Transverse colon (tissue), 4 donors: ENCODE results near the gene EVPLL. TPM values are rescaled to one million over a fixed set of nuclear protein-coding genes. Genes with fewer than 3 reads are reported as not detected.

Source experiments
- DNase-seq: peaks from one replicate; pipeline ENCODE4 v3.0.0-alpha.2; 2019
- H3K27ac ChIP-seq, 4 donors: fragments of 200-600 bp; sonication (generic); 2 replicates each; pipeline ENCODE4 v1.5.1; 2016 to 2018; ENCODE audit warnings: inconsistent platforms in 4 of 4
- H3K27me3 ChIP-seq: fragments of 200-600 bp; sonication (generic); 2 replicates; pipeline ENCODE4 v1.5.1; 2017; ENCODE audit warnings: inconsistent platforms
- H3K36me3 ChIP-seq, 4 donors: fragments of 200-600 bp; sonication (generic); 2 replicates each; pipeline ENCODE4 v1.5.1; 2017 to 2019; ENCODE audit warnings: inconsistent platforms in 4 of 4
- H3K4me1 ChIP-seq, 4 donors: fragments of 200-600 bp; sonication (generic); 2 replicates each; pipeline ENCODE4 v1.5.1; 2017 to 2020; ENCODE audit warnings: inconsistent platforms in 4 of 4
- H3K4me3 ChIP-seq, 4 donors: fragments of 200-600 bp; sonication (generic); 1 replicate in 1 of 4; 2 replicates in 3 of 4; pipeline versions ENCODE4 v1.5.1 to v1.6.1; 2017 to 2019; ENCODE audit warnings: inconsistent platforms in 4 of 4
- H3K9me3 ChIP-seq, 2 donors: fragments of 200-600 bp; sonication (generic); 2 replicates each; pipeline ENCODE4 v1.5.1; 2017 to 2019; ENCODE audit warnings: inconsistent platforms in 2 of 2
- CTCF ChIP-seq, 5 experiments: fragments of 200-600 bp in 3 of 5; fragments of 450-650 bp in 2 of 5; sonication (generic) in 3 of 5; IDR thresholded peaks; 1 replicate in 2 of 5; 2 replicates in 3 of 5; pipeline ENCODE4 v1.5.1; 2016 to 2017; ENCODE audit warnings: antibody characterized with exemption in 5 of 5, inconsistent platforms in 3 of 5, mild to moderate bottlenecking in 2 of 5, moderate library complexity in 1 of 5
- EP300 ChIP-seq: sonication (generic); formaldehyde crosslinking; IDR thresholded peaks from one replicate; pipeline ENCODE4 v1.6.1; 2017; ENCODE audit warnings: antibody characterized with exemption, low read depth
- POLR2A ChIP-seq: fragments of 450-650 bp; IDR thresholded peaks from one replicate; pipeline ENCODE4 v1.6.1; 2016; ENCODE audit warnings: antibody characterized with exemption, mild to moderate bottlenecking, moderate library complexity
- POLR2AphosphoS5 ChIP-seq, 3 donors: sonication (generic); formaldehyde crosslinking; IDR thresholded peaks; one replicate each; pipeline ENCODE4 v1.6.1; 2016; ENCODE audit warnings: antibody characterized with exemption in 3 of 3
- WGBS, 2 donors: methylation state at CpG; one replicate each; pipeline ENCODE4 v1.1.5; 2018; ENCODE audit warnings: low coverage in 1 of 2; 5-methylcytosine and 5-hydroxymethylcytosine counted together
- in situ Hi-C, 4 donors: fragments of 200-750 bp; cut with MboI; loops; one replicate each; pipeline versions ENCODE4 v1.15.0 to v1.15.1; 2017; ENCODE audit warnings: low sequenced_read_pairs in 3 of 4, low pct_ligation_motif_present in 1 of 4, low pct_unique_long_range_greater_than_20kb in 1 of 4
- intact Hi-C: fragments of 100-400 bp; cut with DNase I; formaldehyde crosslinking; loops from one replicate; pipeline ENCODE4 v1.15.1; 2023; ENCODE audit warnings: low total_unique reads
- total RNA-seq, 4 donors: library from RNA; depleted of rRNA; stranded (reverse); fragments of >200 nt; gene quantifications; one replicate each; pipeline ENCODE4 v1.1.0, GENCODE V29; 2016

The EVPLL gene
- total RNA-seq, 4 donors from 2014 or later, result 0.41 to 7.0 (median 1.1) TPM; not detected in 1

- H3K4me3 ChIP-seq, result peak within 1 kb of the TSS; percentile 83 to 97 (median 88)
- peaks cover 0 to 21% (median 10%) of the 10 kb centered on the region in 4 donors for H3K4me1 ChIP-seq
- peak; percentile 96 for DNase-seq
- H3K27ac ChIP-seq, result peak within 1 kb of the TSS; percentile 83 to 89 (median 86)
- no peaks in the 10 kb centered on the region for H3K9me3 ChIP-seq
- intact Hi-C loops, result no loop called here
- no peaks in the 10 kb centered on the region for H3K36me3 ChIP-seq
- in situ Hi-C loops, result no loop called here
- WGBS, 2 donors, result 1% methylated on average over 29 of the region's 76 CpGs; no CpG with 5 or more reads in 1 of the 2 donors
- H3K27me3 ChIP-seq, result no peaks in the 10 kb centered on the region
- peak; percentile 70 for TF ChIP-seq POLR2A
- TF ChIP-seq POLR2AphosphoS5 (IDR thresholded peaks at IDR 0.05), result peak; percentile 84 to 88 (median 85)
- no peak for TF ChIP-seq CTCF (IDR thresholded peaks at IDR 0.05)
Observed at GRCh38 chr17:18363101-18364049, 14.2 kb upstream of the EVPLL start, which contains the start of gene SHMT1. Gene SHMT1 (minus strand): TSS chr17:18363550. CDS start chr17:18355981, 7,569 bp downstream.

GRCh38 chr17:18364166-18364565, 13.4 kb upstream of the EVPLL start:
- Histone ChIP-seq H3K27ac (no peak overlapping the region), H3K27me3 (no peaks in the 10 kb centered on the region), H3K4me1 (peaks cover 0 to 21% (median 10%) of the 10 kb centered on the region in 4 donors), H3K36me3 (no peaks in the 10 kb centered on the region), H3K9me3 (no peaks in the 10 kb centered on the region), H3K4me3 (no peak overlapping the region)
- TF ChIP-seq POLR2AphosphoS5 (IDR thresholded peaks at IDR 0.05) (no peak), EP300 (no peak), POLR2A (no peak), CTCF (IDR thresholded peaks at IDR 0.05) (no peak)
- intact Hi-C loops (no loop called here), in situ Hi-C loops (no loop called here)
- WGBS, 2 donors, result 80 to 86% methylated on average over 4 to 6 of the region's 6 CpGs
- DNase-seq, result no peak

- H3K27ac ChIP-seq, result no peak overlapping the region
- H3K4me3 ChIP-seq, result no peak overlapping the region
- peaks cover 0 to 2% (median under 1%) of the 10 kb centered on the region in 4 donors for H3K4me1 ChIP-seq
- TF ChIP-seq EP300, result no peak
- no peak for TF ChIP-seq POLR2AphosphoS5 (IDR thresholded peaks at IDR 0.05)
- TF ChIP-seq POLR2A, result no peak
- no peak for TF ChIP-seq CTCF (IDR thresholded peaks at IDR 0.05)
- no peak for DNase-seq
- no peaks in the 10 kb centered on the region for H3K27me3 ChIP-seq
- H3K9me3 ChIP-seq, result no peaks in the 10 kb centered on the region
- in situ Hi-C loops, result no loop called here
- WGBS, 2 donors, result 67 to 80% methylated on average over 8 of the region's 8 CpGs
- H3K36me3 ChIP-seq, result no peaks in the 10 kb centered on the region
- intact Hi-C loops, result no loop called here
Observed at GRCh38 chr17:18368946-18369345, 8.6 kb upstream of the EVPLL start.

GRCh38 chr17:18370761-18371160, 6.8 kb upstream of the EVPLL start:
- TF ChIP-seq POLR2A (no peak), POLR2AphosphoS5 (IDR thresholded peaks at IDR 0.05) (no peak), CTCF (IDR thresholded peaks at IDR 0.05) (no peak), EP300 (no peak)
- in situ Hi-C loops, result no loop called here

More at GRCh38 chr17:18370761-18371160, 6.8 kb upstream of the EVPLL start:
- H3K4me3 ChIP-seq, result no peak overlapping the region
- intact Hi-C loops, result no loop called here
- 40 to 69% methylated on average over 2 to 5 of the region's 5 CpGs for WGBS, 2 donors
- DNase-seq, result no peak
- no peak overlapping the region for H3K27ac ChIP-seq
- no peaks in the 10 kb centered on the region for H3K27me3 ChIP-seq
- H3K9me3 ChIP-seq, result no peaks in the 10 kb centered on the region
- H3K4me1 ChIP-seq, result no peaks in the 10 kb centered on the region
- H3K36me3 ChIP-seq, result no peaks in the 10 kb centered on the region
